SH-SY5Y (cell line): ENCODE measurements around the gene KRTAP12-4.

Experiments used
- GATA2 ChIP-seq: IDR thresholded peaks from 2 replicates; pipeline ENCODE4 v1.6.1; 2011; ENCODE audit warnings: mild to moderate bottlenecking, low read depth, low read length
- GATA3 ChIP-seq: IDR thresholded peaks from 2 replicates; pipeline ENCODE4 v1.6.1; 2011; ENCODE audit warnings: low read depth, mild to moderate bottlenecking, low read length, moderate library complexity

DNA sequence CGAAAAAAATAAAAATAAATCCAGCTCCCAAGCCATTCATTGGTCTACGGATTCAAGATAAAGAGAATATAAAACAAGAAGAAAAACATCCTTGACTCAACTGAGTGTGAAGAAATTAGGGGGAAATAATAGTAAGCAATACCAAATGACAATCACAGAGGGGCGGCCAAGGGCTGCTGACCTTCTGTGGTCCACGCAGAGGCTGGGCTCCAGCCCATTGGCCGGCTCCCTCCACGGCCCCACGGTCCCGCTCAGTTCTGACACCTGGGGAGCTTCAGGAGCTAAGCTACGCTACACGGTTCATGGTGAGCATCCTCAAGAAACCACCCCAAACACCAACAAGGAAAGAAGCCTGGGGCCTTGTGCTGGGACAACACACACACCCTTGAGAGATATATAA, 42.1 kb upstream of the KRTAP12-4 start:
- TF ChIP-seq GATA2 = no peak
- no peak for TF ChIP-seq GATA3
